HG03108 (cell line): ENCODE measurements around the gene RASGEF1C.
"Not testable (repeated sequence)": the region's sequence is repeated elsewhere in the genome, so short reads cannot be mapped to it uniquely, and the experiment has no call there.

ENCODE experiments used
- ATAC-seq: cut with Tn5 transposase; IDR thresholded peaks from one replicate; pipeline ENCODE4 v1.9.1; 2021; ENCODE audit warnings: moderate library complexity; ENCODE audit not compliant: unreplicated experiment

Gene RASGEF1C

GRCh38 chr5:180211761-180212035 lies 2.7 kb upstream of the RASGEF1C start:
- no peak for ATAC-seq

GRCh38 chr5:180210961-180211760 lies 2.1 kb upstream of the RASGEF1C start:
- ATAC-seq: no peak

- ATAC-seq: not testable (repeated sequence)
Observed at GRCh38 chr5:180210077-180210476, 1.1 kb upstream of the RASGEF1C start.

- ATAC-seq: no peak
Observed at GRCh38 chr5:180208435-180209081, 453 bp downstream of the RASGEF1C start.

GRCh38 chr5:180208038-180208434 lies 975 bp downstream of the RASGEF1C start:
- no peak for ATAC-seq

GRCh38 chr5:180207593-180207992 lies 1.4 kb downstream of the RASGEF1C start:
- ATAC-seq: no peak

- ATAC-seq: no peak
Observed at GRCh38 chr5:180206993-180207392, 2.0 kb downstream of the RASGEF1C start.

- no peak for ATAC-seq
Observed at GRCh38 chr5:180205916-180206315, 3.1 kb downstream of the RASGEF1C start.

- ATAC-seq: no peak
Observed at GRCh38 chr5:180204276-180204819, 4.7 kb downstream of the RASGEF1C start.

GRCh38 chr5:180202939-180203573 lies 6.0 kb downstream of the RASGEF1C start:
- ATAC-seq: no peak

GRCh38 chr5:180201051-180201987 lies 7.7 kb downstream of the RASGEF1C start:
- ATAC-seq: no peak

GRCh38 chr5:180199390-180199789 lies 9.6 kb downstream of the RASGEF1C start:
- no peak for ATAC-seq

GRCh38 chr5:180198208-180198607 lies 10.8 kb downstream of the RASGEF1C start:
- ATAC-seq: no peak

- no peak for ATAC-seq
Observed at GRCh38 chr5:180197016-180197702, 11.9 kb downstream of the RASGEF1C start.

GRCh38 chr5:180194410-180195345 lies 14.3 kb downstream of the RASGEF1C start:
- no peak for ATAC-seq

GRCh38 chr5:180193749-180194375 lies 15.1 kb downstream of the RASGEF1C start:
- no peak for ATAC-seq

- ATAC-seq: no peak
Observed at GRCh38 chr5:180191716-180192115, 17.3 kb downstream of the RASGEF1C start.

- ATAC-seq: no peak
Observed at GRCh38 chr5:180187767-180188166, 21.2 kb downstream of the RASGEF1C start.

- ATAC-seq: no peak
Observed at GRCh38 chr5:180180846-180181245, 28.2 kb downstream of the RASGEF1C start.
